ENCODE measurements around the gene SERPINA4.

DNA sequence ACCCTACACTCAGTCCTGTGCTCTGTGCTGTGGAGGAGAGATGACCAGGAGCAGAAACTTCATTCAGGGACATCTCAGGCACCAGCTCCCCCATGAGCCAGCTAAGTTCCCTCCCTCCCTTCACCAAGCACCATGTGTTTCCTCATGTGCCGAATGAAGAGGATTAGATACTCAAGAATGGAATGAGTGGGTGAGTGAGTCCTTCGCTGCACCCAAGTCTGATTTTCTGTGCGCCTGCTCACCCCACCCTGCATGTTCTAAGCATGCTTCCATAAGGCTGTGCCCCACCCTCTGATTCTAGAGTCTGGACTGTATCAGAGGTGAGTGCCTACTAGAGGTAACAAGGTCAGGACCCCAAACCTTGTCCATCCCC is 32.1 kb downstream of the SERPINA4 start:
- TF ChIP-seq, protein P1, sequence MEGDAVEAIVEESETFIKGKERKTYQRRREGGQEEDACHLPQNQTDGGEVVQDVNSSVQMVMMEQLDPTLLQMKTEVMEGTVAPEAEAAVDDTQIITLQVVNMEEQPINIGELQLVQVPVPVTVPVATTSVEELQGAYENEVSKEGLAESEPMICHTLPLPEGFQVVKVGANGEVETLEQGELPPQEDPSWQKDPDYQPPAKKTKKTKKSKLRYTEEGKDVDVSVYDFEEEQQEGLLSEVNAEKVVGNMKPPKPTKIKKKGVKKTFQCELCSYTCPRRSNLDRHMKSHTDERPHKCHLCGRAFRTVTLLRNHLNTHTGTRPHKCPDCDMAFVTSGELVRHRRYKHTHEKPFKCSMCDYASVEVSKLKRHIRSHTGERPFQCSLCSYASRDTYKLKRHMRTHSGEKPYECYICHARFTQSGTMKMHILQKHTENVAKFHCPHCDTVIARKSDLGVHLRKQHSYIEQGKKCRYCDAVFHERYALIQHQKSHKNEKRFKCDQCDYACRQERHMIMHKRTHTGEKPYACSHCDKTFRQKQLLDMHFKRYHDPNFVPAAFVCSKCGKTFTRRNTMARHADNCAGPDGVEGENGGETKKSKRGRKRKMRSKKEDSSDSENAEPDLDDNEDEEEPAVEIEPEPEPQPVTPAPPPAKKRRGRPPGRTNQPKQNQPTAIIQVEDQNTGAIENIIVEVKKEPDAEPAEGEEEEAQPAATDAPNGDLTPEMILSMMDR (IDR thresholded peaks at IDR 0.05) = no peak
- TF ChIP-seq POLR2A (IDR thresholded peaks at IDR 0.05) = no peak
- TF ChIP-seq EP300 (IDR thresholded peaks at IDR 0.05) = no peak
